Right atrium auricular region (tissue), 2 donors: ENCODE measurements around the gene EFCAB6. TPM values are rescaled to one million over a fixed set of nuclear protein-coding genes. Genes with fewer than 3 reads are reported as not detected.

Experiments used
- DNase-seq: peaks from one replicate; pipeline ENCODE4 v3.0.0-alpha.2; 2019; ENCODE audit warnings: low spot score
- H3K27ac ChIP-seq, 2 donors: fragments of 200-600 bp; sonication (generic); 1 replicate in 1 of 2; 2 replicates in 1 of 2; pipeline ENCODE4 v1.5.1; 2016 to 2019
- H3K27me3 ChIP-seq, 2 donors: fragments of 200-600 bp; sonication (generic); one replicate each; pipeline versions ENCODE4 v1.5.1 to v1.6.0; 2017 to 2019
- H3K36me3 ChIP-seq: fragments of 200-600 bp; sonication (generic); one replicate; pipeline ENCODE4 v1.5.1; 2016
- H3K4me1 ChIP-seq, 2 donors: fragments of 200-600 bp; sonication (generic); one replicate each; pipeline versions ENCODE4 v1.5.1 to v1.6.0; 2017 to 2019
- H3K4me3 ChIP-seq, 2 donors: fragments of 200-600 bp; sonication (generic); 1 replicate in 1 of 2; 2 replicates in 1 of 2; pipeline ENCODE4 v1.5.1; 2017 to 2019; ENCODE audit warnings: mild to moderate bottlenecking in 1 of 2, moderate library complexity in 1 of 2
- H3K9me3 ChIP-seq, 2 donors: fragments of 200-600 bp; sonication (generic); one replicate each; pipeline ENCODE4 v1.5.1; 2019
- CTCF ChIP-seq, 2 donors: fragments of 200-600 bp; sonication (generic); IDR thresholded peaks; one replicate each; pipeline ENCODE4 v1.5.1; 2019; ENCODE audit warnings: antibody characterized with exemption in 2 of 2
- total RNA-seq, 2 donors: library from RNA; depleted of rRNA; stranded (reverse); fragments of >200 nt; gene quantifications; one replicate each; pipeline ENCODE4 v1.1.0, GENCODE V29; 2016

EFCAB6 gene
- total RNA-seq, 2 donors from 2014 or later, result 1.5 TPM

GRCh38 chr22:43783777-43784176 is 28.3 kb downstream of the EFCAB6 start:
- Histone ChIP-seq H3K27ac (no peak overlapping the region), H3K9me3 (peaks cover 0 to 4% of the 10 kb centered on the region in 2 donors), H3K4me1 (no peaks in the 10 kb centered on the region), H3K36me3 (no peaks in the 10 kb centered on the region), H3K27me3 (no peaks in the 10 kb centered on the region), H3K4me3 (no peak overlapping the region)
- TF ChIP-seq CTCF (IDR thresholded peaks at IDR 0.05), result no peak
- DNase-seq, result no peak

GRCh38 chr22:43782448-43782847 is 29.7 kb downstream of the EFCAB6 start:
- peaks cover 0 to under 1% of the 10 kb centered on the region in 2 donors for H3K9me3 ChIP-seq
- H3K36me3 ChIP-seq, result no peaks in the 10 kb centered on the region
- TF ChIP-seq CTCF (IDR thresholded peaks at IDR 0.05), result no peak
- no peak for DNase-seq
- no peak overlapping the region for H3K4me3 ChIP-seq
- H3K4me1 ChIP-seq, result no peaks in the 10 kb centered on the region
- H3K27me3 ChIP-seq, result no peaks in the 10 kb centered on the region
- H3K27ac ChIP-seq, result no peak overlapping the region

DNA sequence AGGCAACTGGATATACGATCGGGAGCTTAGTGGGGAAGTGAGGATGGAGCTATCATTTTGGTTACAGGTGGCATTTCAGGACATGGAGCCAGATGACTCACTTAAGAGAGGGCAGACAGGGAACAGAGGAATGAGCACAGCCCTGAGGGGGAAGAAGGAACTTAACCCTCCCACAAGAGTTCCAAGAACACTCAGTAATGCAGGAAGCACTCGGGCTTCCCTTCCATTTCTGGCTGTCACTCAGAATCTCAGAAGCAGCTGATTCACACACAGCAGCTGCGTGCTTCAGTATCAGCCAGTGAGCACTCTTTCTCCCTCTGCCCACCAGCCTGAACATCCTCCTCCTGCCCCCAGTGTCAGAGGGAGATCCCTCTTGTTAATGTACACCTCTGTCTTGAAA is 34.8 kb downstream of the EFCAB6 start:
- H3K4me3 ChIP-seq, result no peak overlapping the region
- H3K27ac ChIP-seq, result no peak overlapping the region
- H3K4me1 ChIP-seq, result no peaks in the 10 kb centered on the region
- DNase-seq, result no peak
- H3K27me3 ChIP-seq, result no peaks in the 10 kb centered on the region
- TF ChIP-seq CTCF (IDR thresholded peaks at IDR 0.05), result no peak
- H3K36me3 ChIP-seq, result no peaks in the 10 kb centered on the region
- H3K9me3 ChIP-seq, result no peaks in the 10 kb centered on the region

GRCh38 chr22:43776081-43776670 is 35.9 kb downstream of the EFCAB6 start:
- no peaks in the 10 kb centered on the region for H3K27me3 ChIP-seq
- no peaks in the 10 kb centered on the region for H3K36me3 ChIP-seq
- H3K4me3 ChIP-seq, result no peak overlapping the region
- no peaks in the 10 kb centered on the region for H3K4me1 ChIP-seq
- DNase-seq, result no peak
- H3K9me3 ChIP-seq, result no peaks in the 10 kb centered on the region
- TF ChIP-seq CTCF (IDR thresholded peaks at IDR 0.05), result no peak
- no peak overlapping the region for H3K27ac ChIP-seq

DNA sequence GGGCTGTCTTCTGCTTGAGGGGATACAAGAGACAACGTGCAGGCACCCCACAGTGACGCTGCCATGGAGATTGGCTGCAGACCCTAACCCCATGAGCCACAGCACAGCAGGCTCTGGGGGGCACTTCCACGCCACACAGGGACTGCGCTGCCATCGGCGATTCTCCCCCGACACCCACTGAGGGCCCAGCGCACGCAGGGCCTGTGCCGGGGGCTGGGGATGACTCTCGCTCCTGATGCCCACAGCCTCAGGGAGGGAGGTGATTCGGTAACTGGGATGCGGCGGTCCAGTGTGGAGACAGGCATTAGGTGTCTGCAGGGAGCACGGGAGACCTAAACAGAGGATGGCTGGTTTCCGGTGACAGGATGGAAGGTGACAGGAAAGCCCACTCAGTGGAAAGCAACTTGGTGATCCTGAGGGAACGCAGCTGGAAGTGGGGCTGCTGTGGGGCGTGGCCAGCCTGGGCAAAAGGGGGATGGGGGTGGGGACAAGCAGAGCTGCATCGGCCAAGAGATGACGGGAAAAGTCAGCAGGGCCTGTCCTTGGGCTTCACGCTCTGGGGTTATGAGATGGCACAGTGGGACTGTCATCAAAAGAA is 37.7 kb downstream of the EFCAB6 start:
- H3K4me3 ChIP-seq, result no peak overlapping the region
- H3K4me1 ChIP-seq, result no peaks in the 10 kb centered on the region
- no peak for TF ChIP-seq CTCF (IDR thresholded peaks at IDR 0.05)
- no peak overlapping the region for H3K27ac ChIP-seq
- no peaks in the 10 kb centered on the region for H3K9me3 ChIP-seq
- no peaks in the 10 kb centered on the region for H3K36me3 ChIP-seq
- DNase-seq, result no peak
- no peaks in the 10 kb centered on the region for H3K27me3 ChIP-seq

DNA sequence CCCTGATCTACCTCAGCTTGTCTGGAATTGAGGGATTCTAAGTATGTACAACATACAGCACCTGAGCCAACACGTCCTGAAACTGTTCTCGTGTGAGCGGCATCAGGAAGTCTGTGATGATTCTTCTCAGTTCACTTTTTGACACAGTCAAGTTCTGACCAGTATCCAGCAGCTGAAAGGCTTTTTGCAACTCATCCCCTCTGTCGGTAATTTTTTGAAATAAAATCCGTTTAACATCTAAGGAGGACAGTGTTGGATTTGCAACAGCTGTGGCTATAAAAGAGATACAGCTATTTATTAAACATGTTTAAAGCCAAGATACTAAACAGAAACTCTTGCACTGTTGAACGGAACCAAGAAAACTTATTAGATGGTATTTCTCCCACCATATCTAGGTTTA is 39.3 kb downstream of the EFCAB6 start:
- Histone ChIP-seq H3K4me1 (no peaks in the 10 kb centered on the region), H3K9me3 (no peaks in the 10 kb centered on the region), H3K36me3 (no peaks in the 10 kb centered on the region), H3K27me3 (no peaks in the 10 kb centered on the region), H3K27ac (no peak overlapping the region), H3K4me3 (no peak overlapping the region)
- DNase-seq, result no peak
- TF ChIP-seq CTCF (IDR thresholded peaks at IDR 0.05), result no peak
